HG03103 (cell line): ENCODE results near the gene SLITRK1.

Experiments used
- ATAC-seq: cut with Tn5 transposase; IDR thresholded peaks from one replicate; pipeline ENCODE4 v1.9.1; 2021; ENCODE audit warnings: low read depth; ENCODE audit not compliant: unreplicated experiment

Gene SLITRK1, protein sequence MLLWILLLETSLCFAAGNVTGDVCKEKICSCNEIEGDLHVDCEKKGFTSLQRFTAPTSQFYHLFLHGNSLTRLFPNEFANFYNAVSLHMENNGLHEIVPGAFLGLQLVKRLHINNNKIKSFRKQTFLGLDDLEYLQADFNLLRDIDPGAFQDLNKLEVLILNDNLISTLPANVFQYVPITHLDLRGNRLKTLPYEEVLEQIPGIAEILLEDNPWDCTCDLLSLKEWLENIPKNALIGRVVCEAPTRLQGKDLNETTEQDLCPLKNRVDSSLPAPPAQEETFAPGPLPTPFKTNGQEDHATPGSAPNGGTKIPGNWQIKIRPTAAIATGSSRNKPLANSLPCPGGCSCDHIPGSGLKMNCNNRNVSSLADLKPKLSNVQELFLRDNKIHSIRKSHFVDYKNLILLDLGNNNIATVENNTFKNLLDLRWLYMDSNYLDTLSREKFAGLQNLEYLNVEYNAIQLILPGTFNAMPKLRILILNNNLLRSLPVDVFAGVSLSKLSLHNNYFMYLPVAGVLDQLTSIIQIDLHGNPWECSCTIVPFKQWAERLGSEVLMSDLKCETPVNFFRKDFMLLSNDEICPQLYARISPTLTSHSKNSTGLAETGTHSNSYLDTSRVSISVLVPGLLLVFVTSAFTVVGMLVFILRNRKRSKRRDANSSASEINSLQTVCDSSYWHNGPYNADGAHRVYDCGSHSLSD

DNA sequence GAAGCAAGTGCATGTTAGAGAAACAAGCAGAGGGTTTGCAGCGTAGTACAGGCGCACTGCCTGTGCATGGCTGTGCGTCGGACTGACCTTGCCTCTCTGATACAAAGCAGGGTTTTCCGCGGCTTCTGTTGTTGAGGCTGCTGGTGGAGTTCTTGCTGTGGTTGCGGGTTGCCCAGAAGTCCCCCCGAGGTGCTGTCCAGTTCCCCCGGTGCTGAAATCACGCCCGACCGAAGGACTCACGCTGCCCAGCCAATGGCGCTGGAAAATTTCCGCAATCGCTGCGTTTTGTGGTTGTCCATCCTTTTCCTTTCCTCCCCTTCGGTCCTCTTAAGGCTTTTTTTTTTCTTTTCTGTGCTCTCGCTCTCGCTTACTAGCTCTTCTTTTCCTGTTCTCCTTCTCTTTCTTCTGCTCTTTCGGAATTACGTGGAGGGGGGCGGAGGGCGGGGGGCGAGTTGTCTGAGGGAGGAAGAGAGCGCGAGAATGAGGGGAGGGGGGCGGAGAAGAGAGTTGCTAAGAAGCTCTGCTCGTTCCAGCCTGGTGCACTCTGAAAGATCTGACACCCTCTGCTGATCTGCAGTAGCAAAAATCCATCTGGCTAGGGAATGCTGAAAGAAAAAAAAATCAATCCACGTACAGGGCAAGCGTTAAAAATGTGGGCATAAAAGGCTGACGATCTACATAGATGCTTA is at the start of gene SLITRK1:
SLITRK1 (minus strand) TSS at position 558 of the 689 bp plus-strand sequence. CDS start 967 bp downstream, outside the sequence.
- ATAC-seq: no peak

DNA sequence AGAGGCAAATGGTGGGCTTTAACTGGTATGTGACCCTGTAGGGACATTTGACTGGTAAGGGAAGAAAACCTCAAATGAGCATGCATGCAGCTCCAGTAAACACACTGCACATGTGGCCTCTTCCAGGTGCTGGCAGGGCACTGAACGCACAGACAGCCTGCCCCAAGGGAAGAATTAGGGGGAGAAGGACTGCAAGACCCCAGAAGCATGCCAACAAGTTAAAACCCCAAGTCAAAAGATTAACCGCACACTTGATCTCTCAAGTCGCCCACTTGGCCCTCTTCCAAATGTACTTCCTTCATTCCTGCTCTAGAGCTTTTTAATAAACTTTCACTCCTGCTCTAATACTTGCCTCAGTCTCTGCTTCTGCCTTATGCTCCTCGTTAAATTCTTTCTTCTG is 46.9 kb upstream of the SLITRK1 start:
- no peak for ATAC-seq

DNA sequence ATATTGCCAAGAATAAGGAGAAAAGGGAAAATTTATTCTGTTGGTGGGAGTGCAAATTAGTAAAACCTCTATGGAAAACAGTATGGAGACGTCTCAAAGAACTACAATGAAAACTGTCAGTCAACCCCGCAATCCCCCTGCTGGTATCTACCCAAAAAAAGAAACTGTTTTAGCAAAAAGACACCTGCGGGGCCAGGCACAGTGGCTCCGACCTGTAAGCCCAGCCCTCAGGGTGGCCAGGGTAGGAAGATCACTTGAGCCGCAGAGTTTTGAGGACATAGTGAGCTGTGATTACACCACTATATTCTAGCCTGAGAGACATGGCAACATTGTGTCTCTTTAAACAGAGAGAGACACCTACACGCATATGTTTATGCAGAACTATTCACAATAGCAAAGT is 37.5 kb upstream of the SLITRK1 start:
- no peak for ATAC-seq

DNA sequence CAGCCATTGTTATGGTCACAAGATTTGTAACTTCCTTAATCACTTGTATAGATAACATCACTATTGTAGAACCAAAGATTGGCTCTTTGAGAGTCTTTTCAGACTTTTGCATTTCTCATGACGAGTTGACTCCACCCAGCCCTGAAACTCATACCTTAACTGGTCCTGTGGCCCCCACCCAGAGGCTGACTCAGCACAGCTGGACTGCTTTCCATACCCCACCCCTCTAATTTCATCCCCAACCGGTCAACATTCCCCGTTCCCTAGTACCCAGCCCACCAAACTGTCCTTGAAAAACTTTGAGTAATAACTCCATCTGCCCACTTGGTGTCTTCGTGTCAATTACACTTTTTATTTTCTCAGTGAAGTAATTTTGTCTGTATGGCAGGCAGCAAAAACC is 32.1 kb upstream of the SLITRK1 start:
- ATAC-seq: no peak

DNA sequence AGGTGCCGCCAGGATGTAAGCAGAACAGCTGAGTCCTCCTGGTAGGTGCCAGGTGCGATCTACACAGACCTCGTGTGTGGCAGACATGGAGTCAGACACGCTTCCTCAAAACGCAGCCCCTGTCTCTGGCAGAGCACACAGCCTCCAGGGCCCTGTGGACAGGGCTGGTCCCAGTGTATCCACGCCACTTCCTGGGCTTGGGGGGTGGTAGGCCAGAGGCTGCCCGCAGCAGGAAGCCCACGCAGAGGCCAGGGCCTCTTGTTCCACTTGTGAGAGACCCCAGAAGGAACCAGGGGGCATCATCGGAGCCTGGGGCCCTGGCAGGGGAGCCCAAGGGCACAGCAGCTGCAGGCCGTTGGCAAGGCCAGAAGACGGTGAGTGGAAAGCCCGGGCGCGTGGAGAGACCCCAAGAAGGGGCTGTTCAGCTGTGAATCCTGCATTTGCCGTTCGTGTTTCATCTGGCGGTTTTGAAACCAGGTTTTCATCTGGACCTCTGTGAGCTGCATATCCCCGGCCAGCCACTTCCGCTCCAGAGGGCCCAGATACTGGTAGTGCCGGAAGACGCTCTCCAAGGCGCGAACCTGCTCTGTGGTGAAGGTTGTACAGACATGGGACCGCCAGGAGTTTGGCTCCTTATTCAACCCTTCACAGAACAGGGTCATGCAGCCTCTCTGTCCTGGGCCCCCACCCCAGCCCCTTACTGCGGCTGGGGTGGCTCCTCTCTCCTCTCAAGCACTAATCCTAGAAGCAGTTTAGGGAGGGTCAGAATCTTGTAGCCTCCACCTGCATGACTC is 25.1 kb upstream of the SLITRK1 start:
- ATAC-seq: no peak

DNA sequence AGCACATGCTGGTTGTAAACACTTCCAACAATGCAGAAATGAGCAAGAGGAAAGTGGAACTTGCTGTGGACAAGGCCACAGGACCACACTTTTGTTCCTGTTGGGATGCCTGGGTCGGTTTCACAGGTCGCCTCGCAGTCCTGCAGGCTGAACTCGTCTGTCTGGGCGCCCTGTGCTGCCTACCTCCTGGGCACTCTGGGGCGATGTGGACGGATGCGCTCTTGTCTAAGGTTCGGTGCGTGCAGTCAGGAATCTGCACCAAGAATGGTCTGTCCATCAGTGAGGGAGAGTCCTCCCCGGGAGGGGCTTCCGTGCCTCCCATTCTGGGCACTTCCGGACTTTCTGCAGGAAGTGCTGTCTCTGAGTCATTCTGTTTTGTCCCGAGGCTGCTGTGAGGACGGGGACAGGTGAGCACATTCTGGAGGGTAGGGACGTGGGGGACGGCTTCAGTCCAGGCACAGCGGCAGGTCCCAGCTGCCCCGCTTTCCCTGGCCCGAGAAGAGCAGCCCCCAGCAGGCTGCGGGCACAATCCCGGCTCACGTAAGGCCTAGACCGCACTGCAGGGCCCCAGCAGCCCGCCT is 24.1 kb upstream of the SLITRK1 start:
- no peak for ATAC-seq

DNA sequence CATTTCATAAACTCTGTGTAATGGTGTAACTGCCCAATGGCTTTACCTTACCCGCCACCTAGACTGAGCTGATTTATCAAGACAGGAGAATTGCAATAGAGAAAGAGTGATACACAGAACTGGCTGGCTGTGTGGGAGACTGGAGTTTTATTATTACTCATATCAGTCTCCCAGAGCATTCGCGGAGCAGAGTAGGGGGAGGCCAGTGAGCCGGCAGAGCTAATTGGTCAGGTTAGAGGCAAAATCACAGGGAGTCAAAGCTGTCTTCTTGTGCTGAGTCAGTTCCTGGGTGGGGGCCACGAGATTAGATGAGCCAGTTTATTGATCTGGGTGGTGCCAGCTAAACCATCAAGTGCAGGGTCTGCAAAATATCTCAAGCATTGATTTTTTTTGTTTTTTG is 23.4 kb upstream of the SLITRK1 start:
- ATAC-seq: no peak

DNA sequence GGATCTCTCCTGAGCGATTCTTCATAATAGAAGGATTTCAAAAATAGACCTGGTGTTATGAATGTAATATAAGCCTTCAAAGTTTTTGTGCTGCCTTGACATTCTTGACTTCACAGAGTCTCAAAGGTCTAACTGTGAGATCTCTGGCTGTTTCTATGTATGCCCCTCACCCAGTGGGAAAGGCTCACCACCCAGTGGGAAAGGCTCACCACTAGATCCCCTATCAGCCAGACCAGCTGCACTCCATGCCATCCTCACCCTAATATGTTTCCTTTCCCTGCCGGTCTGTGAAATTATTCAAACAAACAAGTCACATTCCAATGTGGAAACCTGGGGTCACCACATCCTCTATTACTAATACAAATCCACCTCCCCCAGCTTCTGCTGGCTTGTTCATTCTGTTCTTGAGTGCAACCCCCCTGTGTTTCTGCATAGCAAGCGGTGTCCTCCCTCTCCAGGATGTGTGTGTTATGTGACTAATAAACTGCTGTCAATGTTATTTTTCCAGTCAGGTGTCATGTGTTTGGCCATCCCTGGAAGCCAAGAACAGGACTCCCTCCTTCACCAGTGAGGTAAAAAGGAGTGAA is 13.8 kb upstream of the SLITRK1 start:
- ATAC-seq: no peak

DNA sequence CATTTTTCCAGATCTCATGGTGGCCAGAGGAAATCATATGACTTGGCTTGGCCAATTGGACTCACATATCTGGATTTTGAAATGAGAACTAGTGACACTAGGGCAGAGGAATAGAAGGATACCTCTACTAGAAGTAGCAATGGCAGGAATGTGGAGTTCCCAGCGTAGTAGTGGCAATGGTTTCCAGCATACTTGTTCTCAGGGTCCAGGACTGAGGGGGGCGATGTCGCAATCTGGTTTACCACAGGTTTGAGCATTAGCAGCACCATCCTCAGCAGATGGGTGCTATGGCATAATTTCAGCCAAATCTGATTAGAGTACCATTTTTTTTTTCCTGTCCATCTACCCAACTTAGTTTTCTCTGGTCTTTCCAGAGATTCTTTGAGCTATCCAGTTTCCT is 8.1 kb upstream of the SLITRK1 start:
- ATAC-seq: no peak

DNA sequence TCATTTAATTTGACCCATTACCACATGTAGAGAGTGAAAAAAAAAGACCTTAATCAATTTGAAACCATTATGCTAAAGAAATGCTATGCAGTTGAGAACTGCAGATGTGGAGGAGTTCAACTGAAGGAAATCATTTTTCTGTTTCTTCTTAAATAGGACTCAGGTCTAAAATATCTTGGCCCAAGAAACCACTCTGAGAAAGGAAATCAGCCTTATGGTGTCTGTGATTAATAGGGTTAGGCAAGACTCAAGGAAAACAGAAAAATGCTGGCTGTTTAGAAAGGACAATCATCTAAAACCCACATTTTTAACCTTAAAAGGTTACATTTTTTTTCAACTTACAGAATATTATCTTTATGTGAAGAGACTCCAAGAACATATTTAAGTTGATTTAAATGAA is 1.9 kb upstream of the SLITRK1 start:
- no peak for ATAC-seq

DNA sequence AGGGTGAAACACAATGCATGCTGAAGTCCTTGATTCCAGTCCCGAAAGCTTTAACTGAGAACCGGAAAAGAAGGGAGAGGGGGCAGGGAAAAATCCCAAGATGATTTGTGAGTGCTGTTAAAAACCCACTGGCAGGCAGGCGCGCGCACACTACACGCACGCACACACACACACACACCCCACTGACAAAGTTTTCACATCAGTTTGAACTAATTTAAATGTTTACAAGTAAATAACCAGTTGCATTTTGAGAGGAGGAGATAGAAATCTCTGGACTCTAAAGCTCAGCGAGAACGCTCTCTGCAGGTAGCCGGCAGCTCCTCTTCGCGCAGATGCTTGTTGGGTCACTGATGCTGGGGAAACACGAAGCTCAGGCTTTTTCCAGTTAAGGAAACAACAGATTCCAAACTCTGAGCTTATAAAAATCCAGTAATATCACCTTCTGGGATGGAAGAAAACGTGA is 818 bp upstream of the SLITRK1 start:
- no peak for ATAC-seq

DNA sequence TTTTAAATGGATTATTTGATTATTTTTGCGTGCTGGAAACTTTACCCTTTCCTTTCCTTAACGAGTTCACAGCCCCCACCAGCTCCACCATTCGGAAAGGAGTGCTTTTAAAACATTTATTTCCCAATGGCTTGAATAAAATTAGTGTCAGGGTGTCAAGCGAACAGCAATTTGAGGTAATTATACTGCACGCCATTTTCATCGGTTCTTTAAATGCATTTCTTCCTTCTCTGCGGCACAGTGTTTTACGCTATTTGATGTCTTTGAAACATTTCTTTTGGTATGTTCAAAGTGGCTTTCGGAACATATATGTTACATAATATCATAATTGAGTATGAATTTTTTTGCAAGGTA is 309 bp upstream of the SLITRK1 start:
- no peak for ATAC-seq

DNA sequence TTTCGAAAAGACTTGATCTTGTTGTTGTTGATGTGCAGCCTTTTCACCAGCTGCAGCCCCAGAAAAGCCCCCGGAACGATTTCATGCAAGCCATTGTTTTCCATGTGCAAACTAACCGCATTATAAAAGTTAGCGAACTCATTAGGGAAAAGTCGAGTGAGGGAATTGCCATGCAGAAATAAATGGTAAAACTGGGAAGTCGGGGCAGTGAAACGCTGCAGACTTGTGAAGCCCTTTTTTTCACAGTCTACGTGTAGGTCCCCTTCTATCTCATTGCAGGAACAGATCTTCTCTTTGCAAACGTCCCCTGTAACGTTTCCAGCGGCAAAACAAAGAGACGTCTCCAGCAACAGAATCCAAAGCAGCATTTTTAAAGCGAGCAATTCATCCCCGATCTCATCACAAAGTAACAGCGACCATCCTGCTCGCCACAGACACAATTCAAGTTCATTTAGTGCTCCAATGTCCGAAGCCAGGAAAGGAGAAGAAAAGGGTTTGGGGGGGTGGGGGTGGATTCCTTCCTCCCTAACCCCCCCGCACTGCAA is 1.1 kb downstream of the SLITRK1 start:
- ATAC-seq: no peak

DNA sequence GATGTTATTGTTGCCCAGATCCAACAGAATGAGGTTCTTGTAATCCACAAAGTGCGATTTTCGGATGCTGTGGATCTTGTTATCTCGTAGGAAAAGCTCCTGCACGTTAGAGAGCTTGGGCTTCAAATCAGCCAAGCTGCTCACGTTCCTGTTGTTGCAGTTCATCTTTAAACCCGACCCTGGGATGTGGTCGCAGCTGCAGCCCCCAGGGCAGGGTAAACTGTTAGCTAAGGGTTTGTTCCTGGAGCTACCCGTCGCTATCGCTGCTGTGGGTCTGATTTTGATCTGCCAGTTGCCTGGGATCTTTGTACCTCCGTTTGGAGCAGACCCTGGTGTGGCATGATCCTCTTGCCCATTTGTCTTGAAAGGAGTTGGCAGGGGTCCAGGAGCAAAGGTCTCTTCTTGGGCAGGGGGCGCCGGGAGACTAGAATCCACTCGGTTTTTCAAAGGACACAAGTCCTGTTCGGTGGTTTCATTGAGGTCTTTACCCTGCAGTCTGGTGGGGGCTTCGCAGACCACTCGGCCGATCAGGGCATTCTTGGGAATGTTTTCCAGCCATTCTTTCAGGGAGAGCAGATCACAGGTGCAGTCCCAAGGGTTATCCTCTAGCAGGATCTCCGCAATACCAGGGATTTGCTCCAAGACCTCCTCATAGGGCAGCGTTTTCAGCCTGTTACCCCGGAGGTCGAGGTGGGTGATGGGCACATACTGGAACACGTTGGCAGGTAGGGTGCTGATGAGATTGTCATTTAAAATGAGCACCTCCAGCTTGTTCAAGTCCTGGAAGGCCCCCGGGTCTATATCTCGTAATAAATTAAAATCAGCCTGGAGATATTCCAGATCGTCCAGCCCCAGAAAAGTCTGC is 1.8 kb downstream of the SLITRK1 start:
- ATAC-seq: no peak

DNA sequence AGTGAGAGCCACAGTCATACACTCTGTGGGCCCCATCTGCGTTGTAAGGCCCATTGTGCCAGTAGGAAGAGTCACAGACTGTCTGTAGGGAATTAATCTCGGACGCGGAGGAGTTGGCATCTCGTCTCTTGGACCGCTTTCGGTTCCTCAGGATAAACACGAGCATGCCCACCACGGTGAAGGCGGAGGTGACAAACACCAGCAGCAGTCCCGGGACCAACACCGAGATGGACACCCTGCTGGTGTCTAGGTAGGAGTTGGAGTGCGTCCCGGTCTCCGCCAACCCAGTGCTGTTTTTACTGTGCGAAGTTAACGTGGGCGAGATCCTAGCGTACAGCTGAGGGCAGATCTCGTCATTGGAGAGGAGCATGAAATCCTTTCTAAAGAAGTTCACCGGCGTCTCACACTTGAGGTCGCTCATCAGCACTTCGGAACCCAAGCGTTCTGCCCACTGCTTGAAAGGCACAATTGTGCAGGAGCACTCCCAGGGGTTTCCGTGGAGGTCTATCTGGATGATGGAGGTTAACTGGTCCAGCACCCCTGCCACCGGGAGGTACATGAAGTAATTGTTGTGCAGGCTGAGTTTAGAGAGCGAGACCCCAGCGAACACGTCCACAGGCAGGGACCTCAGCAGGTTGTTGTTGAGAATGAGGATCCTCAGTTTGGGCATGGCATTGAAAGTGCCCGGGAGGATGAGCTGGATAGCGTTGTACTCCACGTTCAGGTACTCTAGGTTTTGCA is 2.7 kb downstream of the SLITRK1 start:
- ATAC-seq: no peak

DNA sequence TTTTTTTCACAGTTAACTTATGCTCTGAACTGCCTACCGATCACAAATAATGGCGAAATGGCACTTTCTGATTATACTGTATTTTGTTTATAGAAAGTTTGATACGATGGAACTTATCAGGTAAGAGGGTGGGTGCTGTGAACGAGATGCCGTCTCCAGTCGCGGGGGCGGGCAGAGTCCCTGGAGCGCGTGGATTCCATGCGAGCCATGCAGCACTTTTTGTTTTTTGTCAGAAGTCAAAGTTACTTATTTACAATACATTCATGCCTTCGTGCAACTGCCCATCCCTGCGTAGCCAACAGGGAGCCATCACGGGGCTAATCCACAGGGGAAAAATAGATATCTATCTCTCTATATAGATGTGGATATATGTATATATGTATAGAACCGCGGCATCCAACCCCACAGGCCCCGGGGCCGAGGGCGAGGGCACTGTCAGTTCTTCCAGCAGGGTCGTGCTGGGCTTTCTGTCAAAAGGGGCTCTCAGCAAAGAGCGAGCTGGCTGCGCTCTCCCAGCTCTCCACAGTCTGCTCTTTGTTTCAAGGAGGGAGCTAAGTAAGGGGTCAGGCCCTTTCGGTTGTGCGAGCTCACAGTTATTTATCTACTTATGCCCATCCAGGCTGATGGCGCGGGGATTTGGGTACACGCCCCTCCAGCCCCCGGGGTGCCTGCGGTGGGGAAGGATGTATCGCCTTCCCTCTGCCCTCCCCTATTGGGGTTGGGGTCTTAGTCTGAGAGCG is 3.4 kb downstream of the SLITRK1 start:
- ATAC-seq: no peak

DNA sequence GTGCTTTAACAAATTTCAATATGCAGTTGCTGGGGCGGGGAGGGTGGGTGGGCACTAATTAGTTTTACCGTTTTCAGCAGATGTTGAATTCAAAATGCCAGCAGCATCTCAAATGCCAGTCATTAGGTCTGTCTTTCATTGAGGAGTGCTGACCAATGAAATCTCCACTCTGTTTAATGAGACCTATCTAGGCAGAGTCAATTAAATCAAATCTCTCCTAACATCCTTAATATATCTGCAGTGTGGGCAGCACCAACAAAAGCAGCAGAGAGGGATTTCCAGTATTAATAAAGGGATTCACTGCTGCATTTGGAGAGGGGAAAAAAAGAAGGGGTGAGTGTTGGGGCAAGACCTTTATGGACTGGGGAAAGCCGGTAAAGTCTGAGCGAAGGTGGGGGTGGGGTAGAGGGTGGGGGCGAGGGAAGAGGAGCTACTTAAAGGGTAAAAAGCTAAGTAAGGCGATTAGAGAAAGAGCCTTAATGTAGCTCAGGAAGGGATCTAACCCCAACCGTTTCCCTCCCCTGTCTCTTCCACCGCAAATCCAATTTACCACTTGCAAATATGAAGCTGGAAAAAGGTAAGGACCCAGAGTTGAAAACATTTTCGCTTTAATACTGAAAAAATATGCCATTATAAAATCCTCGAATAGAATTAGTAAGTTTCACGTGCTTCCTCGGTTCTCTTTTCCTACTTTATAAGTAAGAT is 4.5 kb downstream of the SLITRK1 start:
- ATAC-seq: no peak
